Measurements from ENCODE around the gene QRICH1. TPM values are rescaled to one million over a fixed set of nuclear protein-coding genes. Genes with fewer than 3 reads are reported as not detected.
A peak's percentile ranks its signal among the peaks of the same experiment; 100 is the strongest.

Gene QRICH1
- total and polyA plus RNA-seq, 2 of the 13 experiments (the other 11 are each of a cell fraction or from before 2014, with no cell fraction given): 52.6 to 102 TPM

DNA sequence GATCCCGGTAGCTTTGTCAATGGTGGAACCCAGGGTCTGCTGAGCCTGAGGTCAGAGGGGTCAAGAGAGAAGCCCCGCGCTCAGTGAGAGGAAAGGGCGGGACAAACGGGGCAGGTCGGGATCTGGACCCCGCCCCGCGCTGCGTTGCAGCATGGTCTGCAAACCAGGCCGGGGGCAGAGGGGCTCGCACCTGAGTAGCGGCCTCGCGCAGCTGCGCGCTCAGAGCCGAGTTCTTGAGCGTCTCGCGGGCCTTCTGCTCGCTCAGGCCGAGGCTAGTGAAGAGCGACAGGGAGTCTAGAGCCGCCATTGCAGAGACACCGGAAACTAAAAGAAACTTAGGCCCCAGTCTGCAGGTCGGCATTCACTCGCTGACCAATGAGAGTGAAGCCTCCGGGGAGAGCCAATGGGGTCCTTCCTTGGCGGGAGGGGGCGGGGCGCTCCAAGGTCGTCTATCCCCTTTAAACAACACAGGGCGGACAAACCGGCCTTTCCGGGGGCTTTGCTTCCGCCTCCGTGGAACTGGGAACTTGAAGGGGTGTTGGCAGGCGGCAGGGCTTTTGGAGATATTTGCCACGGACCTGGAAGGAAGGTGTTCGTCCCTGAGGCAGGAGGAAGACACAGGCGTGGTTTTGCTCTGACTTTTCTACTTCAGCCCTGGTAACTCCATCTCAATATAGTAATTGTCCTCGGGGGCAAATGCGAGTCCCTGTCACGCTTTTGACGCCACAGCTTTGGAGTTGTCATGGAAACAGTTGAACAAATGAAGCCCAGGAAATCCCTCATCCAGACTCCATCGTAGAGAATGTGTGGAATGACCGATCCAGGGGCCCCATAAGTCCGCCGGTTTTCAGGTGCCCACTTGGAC, 10.8 kb upstream of the QRICH1 start, which contains the start of gene QARS1 (continued):
- TF ChIP-seq ETV5 (CRISPR knock-in tag; IDR thresholded peaks at IDR 0.05; ENCODE audit: borderline replicate concordance) (peak; percentile 84; the same call in 1 of the 2 replicates), ZNF34 (CRISPR knock-in tag; IDR thresholded peaks at IDR 0.05; ENCODE audit: borderline replicate concordance) (0 out of 2 replicates have a peak, but pooled peaks have one; percentile 42), ATF5 (CRISPR knock-in tag; IDR thresholded peaks at IDR 0.05; ENCODE audit: low read depth) (peak; percentile 83; the same call in 1 of the 2 replicates), KDM5B (CRISPR knock-in tag; IDR thresholded peaks at IDR 0.05; ENCODE audit: borderline replicate concordance) (peak; percentile 87; the same call in 1 of the 2 replicates), CEBPB (IDR thresholded peaks at IDR 0.05; ENCODE audit: borderline replicate concordance, low read depth, low read length) (no peak), HNRNPLL (IDR thresholded peaks at IDR 0.05; ENCODE audit: low read depth, low read length, poor library complexity, severe bottlenecking) (peak; percentile 47), NFIB (CRISPR knock-in tag; IDR thresholded peaks at IDR 0.05; ENCODE audit: borderline replicate concordance) (no peak), MXD4 (CRISPR knock-in tag; IDR thresholded peaks at IDR 0.05) (peak; percentile 62), DMTF1 (CRISPR knock-in tag; IDR thresholded peaks at IDR 0.05) (no peak), ZNF382 (CRISPR knock-in tag; IDR thresholded peaks at IDR 0.05; ENCODE audit: borderline replicate concordance) (no peak), KDM2A (CRISPR knock-in tag; IDR thresholded peaks at IDR 0.05; ENCODE audit: borderline replicate concordance, low read depth) (peak; percentile 83), RFX1 (IDR thresholded peaks at IDR 0.05) (peak; percentile 77), TCF7 (IDR thresholded peaks at IDR 0.05; ENCODE audit: low read depth) (no peak), MAF1 (CRISPR knock-in tag; IDR thresholded peaks at IDR 0.05; ENCODE audit: borderline replicate concordance) (no peak), ZNF124 (CRISPR knock-in tag; IDR thresholded peaks at IDR 0.05) (peak; percentile 35; the same call in 1 of the 2 replicates), REPIN1 (CRISPR knock-in tag; IDR thresholded peaks at IDR 0.05; ENCODE audit: borderline replicate concordance, low read depth) (peak; percentile 68; the same call in 1 of the 2 replicates), POGZ (CRISPR knock-in tag; IDR thresholded peaks at IDR 0.05) (peak; percentile 46; the same call in 1 of the 2 replicates), ZFP36 (IDR thresholded peaks at IDR 0.05; ENCODE audit: borderline replicate concordance, low read depth, low read length, partially characterized antibody) (no peak), ZNF878 (CRISPR knock-in tag; IDR thresholded peaks at IDR 0.05) (0 out of 2 replicates have a peak, but pooled peaks have one; percentile 46), ZNF556 (CRISPR knock-in tag; IDR thresholded peaks at IDR 0.05; ENCODE audit: borderline replicate concordance) (peak; percentile 67; the same call in 1 of the 2 replicates), SALL1 (CRISPR knock-in tag; IDR thresholded peaks at IDR 0.05) (peak; percentile 81), SAP130 (CRISPR knock-in tag; IDR thresholded peaks at IDR 0.05; ENCODE audit: low read depth) (peak; percentile 95), ZNF574 (CRISPR knock-in tag; IDR thresholded peaks at IDR 0.05) (peak; percentile 70; the same call in 1 of the 2 replicates), SYNCRIP (IDR thresholded peaks at IDR 0.05; ENCODE audit: insufficient read depth, low read depth, low read length) (no peak)

Data from HepG2 (cell line).